ENCODE data around the gene ZNRF3. TPM values are rescaled to one million over a fixed set of nuclear protein-coding genes. Genes with fewer than 3 reads are reported as not detected.

ZNRF3 gene
- 7.9 TPM for total RNA-seq

GRCh38 chr22:28882878-28883656 is at the start of gene ZNRF3:
TSS of gene ZNRF3 (plus strand) at chr22:28883572. CDS start at chr22:28883767, 195 bp downstream.
- DNase-seq (ENCODE audit: extremely low spot score in 2 of 2), result peak in 1 of 2 donors; percentile 94
- H3K36me3 ChIP-seq, result no peaks in the 10 kb centered on the region
- peak within 1 kb of the TSS; percentile 71 for H3K27ac ChIP-seq
- peaks cover 37% of the 10 kb centered on the region for H3K4me1 ChIP-seq
- peak within 1 kb of the TSS; percentile 66 to 87 for H3K4me3 ChIP-seq
- no peaks in the 10 kb centered on the region for H3K27me3 ChIP-seq
- TF ChIP-seq POLR2AphosphoS5 (IDR thresholded peaks at IDR 0.05; ENCODE audit: insufficient read depth in 1 of 2, low read depth in 1 of 2) (peak; percentile 10 to 65), POLR2A (IDR thresholded peaks at IDR 0.05) (peak in 1 of 2 donors; percentile 19), CTCF (IDR thresholded peaks at IDR 0.05) (no peak)
- intact Hi-C loops (cut with DNase I), result no loop called here
- no peaks in the 10 kb centered on the region for H3K9me3 ChIP-seq

- Histone ChIP-seq H3K9me3 (no peaks in the 10 kb centered on the region), H3K36me3 (no peaks in the 10 kb centered on the region), H3K4me3 (no peak overlapping the region), H3K27ac (no peak overlapping the region), H3K27me3 (no peaks in the 10 kb centered on the region), H3K4me1 (peaks cover 5% of the 10 kb centered on the region)
- intact Hi-C loops (cut with DNase I), result no loop called here
- TF ChIP-seq CTCF (IDR thresholded peaks at IDR 0.05) (no peak), POLR2A (IDR thresholded peaks at IDR 0.05) (no peak), POLR2AphosphoS5 (IDR thresholded peaks at IDR 0.05; ENCODE audit: insufficient read depth in 1 of 2, low read depth in 1 of 2) (no peak)
- no peak for DNase-seq (ENCODE audit: extremely low spot score in 2 of 2)
These were observed 47.7 kb upstream of the ZNRF3 start for GRCh38 chr22:28835630-28836189.

- TF ChIP-seq POLR2A (IDR thresholded peaks at IDR 0.05) (no peak), POLR2AphosphoS5 (IDR thresholded peaks at IDR 0.05; ENCODE audit: insufficient read depth in 1 of 2, low read depth in 1 of 2) (no peak), CTCF (IDR thresholded peaks at IDR 0.05) (no peak)
- no peaks in the 10 kb centered on the region for H3K9me3 ChIP-seq
- H3K4me3 ChIP-seq, result no peak overlapping the region
- no peak for DNase-seq (ENCODE audit: extremely low spot score in 2 of 2)
- H3K36me3 ChIP-seq, result no peaks in the 10 kb centered on the region
- intact Hi-C loops (cut with DNase I), result no loop called here
- no peak overlapping the region for H3K27ac ChIP-seq
- no peaks in the 10 kb centered on the region for H3K27me3 ChIP-seq
- no peaks in the 10 kb centered on the region for H3K4me1 ChIP-seq
These were observed 45.7 kb upstream of the ZNRF3 start for GRCh38 chr22:28837640-28838039.

GRCh38 chr22:28838971-28839370 is 44.4 kb upstream of the ZNRF3 start:
- no peaks in the 10 kb centered on the region for H3K4me1 ChIP-seq
- no peak overlapping the region for H3K4me3 ChIP-seq
- intact Hi-C loops (cut with DNase I), result no loop called here
- no peak overlapping the region for H3K27ac ChIP-seq
- DNase-seq (ENCODE audit: extremely low spot score in 2 of 2), result no peak
- TF ChIP-seq CTCF (IDR thresholded peaks at IDR 0.05), result no peak
- TF ChIP-seq POLR2AphosphoS5 (IDR thresholded peaks at IDR 0.05; ENCODE audit: insufficient read depth in 1 of 2, low read depth in 1 of 2), result no peak
- no peak for TF ChIP-seq POLR2A (IDR thresholded peaks at IDR 0.05)
- H3K36me3 ChIP-seq, result no peaks in the 10 kb centered on the region
- no peaks in the 10 kb centered on the region for H3K9me3 ChIP-seq
- H3K27me3 ChIP-seq, result no peaks in the 10 kb centered on the region

- H3K4me3 ChIP-seq, result no peak overlapping the region
- intact Hi-C loops (cut with DNase I), result no loop called here
- no peaks in the 10 kb centered on the region for H3K36me3 ChIP-seq
These were observed 42.3 kb upstream of the ZNRF3 start for GRCh38 chr22:28841111-28841510.

More at GRCh38 chr22:28841111-28841510, 42.3 kb upstream of the ZNRF3 start:
- Histone ChIP-seq H3K4me1 (no peaks in the 10 kb centered on the region), H3K27ac (no peak overlapping the region), H3K27me3 (no peaks in the 10 kb centered on the region), H3K9me3 (no peaks in the 10 kb centered on the region)
- TF ChIP-seq POLR2A (IDR thresholded peaks at IDR 0.05), result no peak
- TF ChIP-seq POLR2AphosphoS5 (IDR thresholded peaks at IDR 0.05; ENCODE audit: insufficient read depth in 1 of 2, low read depth in 1 of 2), result no peak
- no peak for TF ChIP-seq CTCF (IDR thresholded peaks at IDR 0.05)
- DNase-seq (ENCODE audit: extremely low spot score in 2 of 2), result no peak
